ENCODE results near the gene KIF5A.

GRCh38 chr12:57545809-57546437 lies 3.9 kb upstream of the KIF5A start:
- TF ChIP-seq CTCF (conservative IDR thresholded peaks at IDR 0.05; ENCODE audit: low read depth, low read length) (no peak), SMC3 (IDR thresholded peaks at IDR 0.05; ENCODE audit: low read depth, low read length) (no peak), CHD1 (IDR thresholded peaks at IDR 0.05; ENCODE audit: low read depth, low read length) (no peak), POLR2A (IDR thresholded peaks at IDR 0.05; ENCODE audit: low read depth, low read length) (no peak)
